ENCODE results near the gene SOCS7.

Gene SOCS7

GRCh38 chr17:38426441-38426840, 74.8 kb downstream of the SOCS7 start:
- H3K14ac ChIP-seq (ENCODE audit: low read length), result no peak overlapping the region
- no peak overlapping the region for H3K4me3 ChIP-seq (ENCODE audit: low read length in 2 of 2)
- peaks cover 22 to 36% of the 10 kb centered on the region in 2 donors for H3K4me1 ChIP-seq (ENCODE audit: control insufficient read depth in 2 of 2, insufficient read depth in 1 of 2, low read depth in 1 of 2, low read length in 2 of 2)
- H4K8ac ChIP-seq (ENCODE audit: low read depth, low read length), result no peak overlapping the region
- no peaks in the 10 kb centered on the region for H3K36me3 ChIP-seq (replicated peaks in 1 of 2; ENCODE audit: control insufficient read depth in 2 of 2, insufficient read depth in 2 of 2, low read length in 2 of 2)
- H3K9ac ChIP-seq (ENCODE audit: low read depth, low read length, poor library complexity), result no peak overlapping the region
- H2AK5ac ChIP-seq (ENCODE audit: low read depth, low read length), result no peak overlapping the region
- H3K27me3 ChIP-seq (ENCODE audit: control insufficient read depth in 3 of 3, insufficient read depth in 3 of 3, low read depth in 1 of 3, low read length in 3 of 3), result peaks cover 0 to 20% (median 0%) of the 10 kb centered on the region in 3 experiments
- H3K18ac ChIP-seq (ENCODE audit: low read length), result no peak overlapping the region
- H3K4me2 ChIP-seq (ENCODE audit: insufficient read depth, low read length, poor library complexity, severe bottlenecking), result no peak overlapping the region
- no peak overlapping the region for H3K27ac ChIP-seq (replicated peaks; ENCODE audit: low read length)
- no peak overlapping the region for H3K23ac ChIP-seq (ENCODE audit: low read depth, low read length, poor library complexity)
- H2BK12ac ChIP-seq (ENCODE audit: low read length), result no peak overlapping the region
- H3K9me3 ChIP-seq (replicated peaks in 1 of 2; ENCODE audit: control insufficient read depth in 2 of 2, insufficient read depth in 1 of 2, low read depth in 1 of 2, low read length in 2 of 2), result no peaks in the 10 kb centered on the region
- no peak overlapping the region for H2AFZ ChIP-seq (ENCODE audit: low read length)
- DNase-seq (ENCODE audit: low spot score), result no peak
- no peak overlapping the region for H3K4ac ChIP-seq (ENCODE audit: low read length)
- no peak overlapping the region for H2BK15ac ChIP-seq (ENCODE audit: low read length)
- H2BK5ac ChIP-seq (ENCODE audit: low read length), result no peak overlapping the region
- no peak overlapping the region for H4K91ac ChIP-seq (ENCODE audit: low read depth, low read length, poor library complexity)
- H2BK120ac ChIP-seq (ENCODE audit: low read depth, low read length), result no peak overlapping the region
- H3K79me1 ChIP-seq (ENCODE audit: low read depth, low read length), result no peaks in the 10 kb centered on the region

GRCh38 chr17:38427160-38427949, 75.7 kb downstream of the SOCS7 start:
- WGBS, 2 donors (ENCODE audit: extremely low coverage in 2 of 2, insufficient read length in 2 of 2, insufficient replicate concordance in 1 of 2), result no CpG with 5 or more reads among the region's 7 CpGs
- Histone ChIP-seq H3K27me3 (ENCODE audit: control insufficient read depth in 3 of 3, insufficient read depth in 3 of 3, low read depth in 1 of 3, low read length in 3 of 3) (peaks cover 0 to 11% (median 0%) of the 10 kb centered on the region in 3 experiments), H4K91ac (ENCODE audit: low read depth, low read length, poor library complexity) (no peak overlapping the region)

GRCh38 chr17:38428112-38428642, 76.5 kb downstream of the SOCS7 start, which contains the start of gene ARHGAP23:
ARHGAP23 (plus strand) TSS chr17:38428464; CDS start chr17:38428486, 22 bp downstream.
- Histone ChIP-seq H3K18ac (ENCODE audit: low read length) (peak within 1 kb of the TSS; percentile 92), H4K8ac (ENCODE audit: low read depth, low read length) (no peak within 1 kb of the TSS), H2AK5ac (ENCODE audit: low read depth, low read length) (peak within 1 kb of the TSS; percentile 91), H3K27me3 (ENCODE audit: control insufficient read depth in 3 of 3, insufficient read depth in 3 of 3, low read depth in 1 of 3, low read length in 3 of 3) (peaks cover 0 to 5% (median 0%) of the 10 kb centered on the region in 3 experiments), H3K23ac (ENCODE audit: low read depth, low read length, poor library complexity) (no peak within 1 kb of the TSS), H3K9ac (ENCODE audit: low read depth, low read length, poor library complexity) (peak within 1 kb of the TSS; percentile 83), H3K36me3 (replicated peaks in 1 of 2; ENCODE audit: control insufficient read depth in 2 of 2, insufficient read depth in 2 of 2, low read length in 2 of 2) (no peaks in the 10 kb centered on the region), H3K9me3 (replicated peaks in 1 of 2; ENCODE audit: control insufficient read depth in 2 of 2, insufficient read depth in 1 of 2, low read depth in 1 of 2, low read length in 2 of 2) (no peaks in the 10 kb centered on the region), H2BK12ac (ENCODE audit: low read length) (peak within 1 kb of the TSS; percentile 63), H2AFZ (ENCODE audit: low read length) (peak within 1 kb of the TSS; percentile 88), H3K4me1 (ENCODE audit: control insufficient read depth in 2 of 2, insufficient read depth in 1 of 2, low read depth in 1 of 2, low read length in 2 of 2) (peaks cover 14 to 33% of the 10 kb centered on the region in 2 donors), H3K4ac (ENCODE audit: low read length) (peak within 1 kb of the TSS; percentile 53), H4K91ac (ENCODE audit: low read depth, low read length, poor library complexity) (no peak within 1 kb of the TSS), H2BK5ac (ENCODE audit: low read length) (peak within 1 kb of the TSS; percentile 49), H3K4me2 (ENCODE audit: insufficient read depth, low read length, poor library complexity, severe bottlenecking) (peak within 1 kb of the TSS; percentile 99), H3K14ac (ENCODE audit: low read length) (no peak within 1 kb of the TSS), H2BK120ac (ENCODE audit: low read depth, low read length) (no peak within 1 kb of the TSS), H3K4me3 (ENCODE audit: low read length in 2 of 2) (peak within 1 kb of the TSS; percentile 50 to 82), H3K79me1 (ENCODE audit: low read depth, low read length) (no peaks in the 10 kb centered on the region), H2BK15ac (ENCODE audit: low read length) (peak within 1 kb of the TSS; percentile 43), H3K27ac (replicated peaks; ENCODE audit: low read length) (no peak within 1 kb of the TSS)
- no CpG with 5 or more reads among the region's 46 CpGs for WGBS, 2 donors (ENCODE audit: extremely low coverage in 2 of 2, insufficient read length in 2 of 2, insufficient replicate concordance in 1 of 2)
- no peak for DNase-seq (ENCODE audit: low spot score)

More at GRCh38 chr17:38427160-38427949, 75.7 kb downstream of the SOCS7 start:
- H3K27ac ChIP-seq (replicated peaks; ENCODE audit: low read length), result no peak overlapping the region
- H3K4me3 ChIP-seq (ENCODE audit: low read length in 2 of 2), result peak overlapping the region; percentile 50 to 76
- peak overlapping the region; percentile 49 for H2BK5ac ChIP-seq (ENCODE audit: low read length)
- peak overlapping the region; percentile 63 for H2BK12ac ChIP-seq (ENCODE audit: low read length)
- no peak overlapping the region for H4K8ac ChIP-seq (ENCODE audit: low read depth, low read length)
- peak overlapping the region; percentile 0 for H2BK15ac ChIP-seq (ENCODE audit: low read length)
- H2AFZ ChIP-seq (ENCODE audit: low read length), result peak overlapping the region; percentile 88
- no peak for DNase-seq (ENCODE audit: low spot score)
- no peak overlapping the region for H3K14ac ChIP-seq (ENCODE audit: low read length)
- H3K36me3 ChIP-seq (replicated peaks in 1 of 2; ENCODE audit: control insufficient read depth in 2 of 2, insufficient read depth in 2 of 2, low read length in 2 of 2), result no peaks in the 10 kb centered on the region
- no peak overlapping the region for H2BK120ac ChIP-seq (ENCODE audit: low read depth, low read length)
- peak overlapping the region; percentile 91 for H2AK5ac ChIP-seq (ENCODE audit: low read depth, low read length)
- H3K18ac ChIP-seq (ENCODE audit: low read length), result peak overlapping the region; percentile 85
- H3K79me1 ChIP-seq (ENCODE audit: low read depth, low read length), result no peaks in the 10 kb centered on the region
- H3K9me3 ChIP-seq (replicated peaks in 1 of 2; ENCODE audit: control insufficient read depth in 2 of 2, insufficient read depth in 1 of 2, low read depth in 1 of 2, low read length in 2 of 2), result no peaks in the 10 kb centered on the region
- H3K4me2 ChIP-seq (ENCODE audit: insufficient read depth, low read length, poor library complexity, severe bottlenecking), result peak overlapping the region; percentile 99
- H3K23ac ChIP-seq (ENCODE audit: low read depth, low read length, poor library complexity), result no peak overlapping the region
- H3K9ac ChIP-seq (ENCODE audit: low read depth, low read length, poor library complexity), result peak overlapping the region; percentile 70
- peak overlapping the region; percentile 53 for H3K4ac ChIP-seq (ENCODE audit: low read length)
- peaks cover 14 to 33% of the 10 kb centered on the region in 2 donors for H3K4me1 ChIP-seq (ENCODE audit: control insufficient read depth in 2 of 2, insufficient read depth in 1 of 2, low read depth in 1 of 2, low read length in 2 of 2)

GRCh38 chr17:38428643-38429371, 77.2 kb downstream of the SOCS7 start:
- no peaks in the 10 kb centered on the region for H3K9me3 ChIP-seq (replicated peaks in 1 of 2; ENCODE audit: control insufficient read depth in 2 of 2, insufficient read depth in 1 of 2, low read depth in 1 of 2, low read length in 2 of 2)
- H3K36me3 ChIP-seq (replicated peaks in 1 of 2; ENCODE audit: control insufficient read depth in 2 of 2, insufficient read depth in 2 of 2, low read length in 2 of 2), result no peaks in the 10 kb centered on the region
- H2AK5ac ChIP-seq (ENCODE audit: low read depth, low read length), result peak overlapping the region; percentile 21
- H3K23ac ChIP-seq (ENCODE audit: low read depth, low read length, poor library complexity), result no peak overlapping the region
- H3K79me1 ChIP-seq (ENCODE audit: low read depth, low read length), result no peaks in the 10 kb centered on the region
- H3K18ac ChIP-seq (ENCODE audit: low read length), result peak overlapping the region; percentile 91
- peaks cover 14 to 33% of the 10 kb centered on the region in 2 donors for H3K4me1 ChIP-seq (ENCODE audit: control insufficient read depth in 2 of 2, insufficient read depth in 1 of 2, low read depth in 1 of 2, low read length in 2 of 2)
- H4K8ac ChIP-seq (ENCODE audit: low read depth, low read length), result no peak overlapping the region
- H2BK15ac ChIP-seq (ENCODE audit: low read length), result peak overlapping the region; percentile 43
- H3K14ac ChIP-seq (ENCODE audit: low read length), result no peak overlapping the region
- H2BK12ac ChIP-seq (ENCODE audit: low read length), result no peak overlapping the region
- H3K9ac ChIP-seq (ENCODE audit: low read depth, low read length, poor library complexity), result peak overlapping the region; percentile 83
- peak overlapping the region; percentile 45 for H2BK5ac ChIP-seq (ENCODE audit: low read length)
- peak overlapping the region; percentile 99 for H3K4me2 ChIP-seq (ENCODE audit: insufficient read depth, low read length, poor library complexity, severe bottlenecking)
- H3K4me3 ChIP-seq (ENCODE audit: low read length in 2 of 2), result peak overlapping the region; percentile 50 to 82
- H4K91ac ChIP-seq (ENCODE audit: low read depth, low read length, poor library complexity), result no peak overlapping the region
- H3K27ac ChIP-seq (replicated peaks; ENCODE audit: low read length), result no peak overlapping the region
- H3K4ac ChIP-seq (ENCODE audit: low read length), result no peak overlapping the region
- no peak for DNase-seq (ENCODE audit: low spot score)
- H2BK120ac ChIP-seq (ENCODE audit: low read depth, low read length), result no peak overlapping the region
- peaks cover 0 to 5% (median 0%) of the 10 kb centered on the region in 3 experiments for H3K27me3 ChIP-seq (ENCODE audit: control insufficient read depth in 3 of 3, insufficient read depth in 3 of 3, low read depth in 1 of 3, low read length in 3 of 3)
- no CpG with 5 or more reads among the region's 56 CpGs for WGBS, 2 donors (ENCODE audit: extremely low coverage in 2 of 2, insufficient read length in 2 of 2, insufficient replicate concordance in 1 of 2)
- peak overlapping the region; percentile 87 for H2AFZ ChIP-seq (ENCODE audit: low read length)

Measured in neuronal stem cell (in vitro differentiated cells).